ENCODE data around the gene ENTPD8.

ENTPD8 gene

DNA sequence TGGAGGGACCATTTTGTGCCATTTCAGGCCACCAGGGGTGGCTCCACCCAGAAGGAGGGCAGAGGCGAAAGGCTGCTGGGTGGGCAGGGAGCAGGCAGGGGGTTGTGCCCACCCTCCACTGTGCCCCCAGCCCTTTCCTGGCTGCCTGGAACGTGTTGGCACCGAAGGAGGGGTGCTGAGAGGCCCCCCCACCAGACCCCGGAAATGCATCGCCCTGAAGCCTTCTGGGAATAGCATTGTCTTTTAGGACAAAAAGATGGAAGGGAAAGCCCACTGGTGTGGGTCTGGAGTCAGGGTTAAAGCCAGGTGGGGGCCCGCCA, 12.9 kb downstream of the ENTPD8 start:
- H3K4me1 ChIP-seq (ENCODE audit: insufficient read depth, insufficient read length): peaks cover 13% of the 10 kb centered on the region

GRCh38 chr9:137427454-137428310, 13.5 kb downstream of the ENTPD8 start:
- no peak for DNase-seq (ENCODE audit: low read depth, low spot score)
- H3K27me3 ChIP-seq (ENCODE audit: insufficient read depth, insufficient read length): peaks cover 17% of the 10 kb centered on the region
- TF ChIP-seq SUZ12 (IDR thresholded peaks at IDR 0.05; ENCODE audit: extremely low read depth, insufficient read depth, insufficient read length) (no peak), ZNF274 (IDR thresholded peaks at IDR 0.05; ENCODE audit: low read depth, low read length) (no peak), YY1 (IDR thresholded peaks at IDR 0.05; ENCODE audit: insufficient read depth, insufficient read length) (no peak)
- H3K9ac ChIP-seq (ENCODE audit: insufficient read length, low read depth): peak overlapping the region; percentile 42
- H3K4me1 ChIP-seq (ENCODE audit: insufficient read depth, insufficient read length): peaks cover 13% of the 10 kb centered on the region
- H3K36me3 ChIP-seq (ENCODE audit: insufficient read depth, insufficient read length, low read length): no peaks in the 10 kb centered on the region
- H3K9me3 ChIP-seq (ENCODE audit: insufficient read depth, low read length): no peaks in the 10 kb centered on the region
- no peak overlapping the region for H3K4me3 ChIP-seq (ENCODE audit: insufficient read length, low read depth)

More for the DNA sequence above, 12.9 kb downstream of the ENTPD8 start:
- no peaks in the 10 kb centered on the region for H3K9me3 ChIP-seq (ENCODE audit: insufficient read depth, low read length)
- H3K27me3 ChIP-seq (ENCODE audit: insufficient read depth, insufficient read length): peaks cover 17% of the 10 kb centered on the region
- H3K36me3 ChIP-seq (ENCODE audit: insufficient read depth, insufficient read length, low read length): no peaks in the 10 kb centered on the region
- no peak for DNase-seq (ENCODE audit: low read depth, low spot score)
- no peak overlapping the region for H3K9ac ChIP-seq (ENCODE audit: insufficient read length, low read depth)
- TF ChIP-seq YY1 (IDR thresholded peaks at IDR 0.05; ENCODE audit: insufficient read depth, insufficient read length): no peak
- TF ChIP-seq ZNF274 (IDR thresholded peaks at IDR 0.05; ENCODE audit: low read depth, low read length): no peak
- TF ChIP-seq SUZ12 (IDR thresholded peaks at IDR 0.05; ENCODE audit: extremely low read depth, insufficient read depth, insufficient read length): no peak
- no peak overlapping the region for H3K4me3 ChIP-seq (ENCODE audit: insufficient read length, low read depth)

DNA sequence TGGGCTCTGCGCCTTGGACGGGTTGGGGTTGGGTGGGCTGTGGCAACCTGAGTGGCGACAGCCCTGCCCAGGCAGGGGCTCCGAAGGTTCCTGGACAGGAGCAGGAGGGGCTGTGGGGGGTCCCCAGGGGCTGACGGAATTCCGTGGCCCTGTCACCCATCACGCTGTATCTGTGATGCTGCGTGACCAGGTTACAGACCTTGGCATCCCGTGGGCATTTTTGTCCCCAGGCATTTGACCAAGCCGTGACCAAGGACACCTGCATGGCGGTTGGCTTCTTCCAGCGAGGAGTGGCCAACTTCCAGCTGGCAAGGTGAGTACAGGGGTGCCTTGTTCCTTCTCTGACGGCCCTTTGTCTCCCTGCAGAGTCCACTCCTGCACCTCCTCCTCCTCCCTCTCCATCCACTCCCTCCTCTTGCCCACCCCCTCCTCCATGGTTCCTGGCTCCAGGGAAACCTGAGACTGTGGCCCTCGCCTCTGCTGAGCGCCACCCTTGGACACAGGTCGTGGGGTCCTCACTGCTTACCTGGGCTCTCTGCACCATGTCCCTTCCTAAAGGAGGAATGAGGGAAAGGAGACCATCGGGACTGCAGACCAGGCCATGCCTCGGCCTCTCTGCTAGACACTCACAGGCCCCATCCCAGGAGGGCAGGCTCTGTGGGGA, 15.0 kb downstream of the ENTPD8 start:
- Histone ChIP-seq H3K9ac (ENCODE audit: insufficient read length, low read depth) (no peak overlapping the region), H3K4me1 (ENCODE audit: insufficient read depth, insufficient read length) (peaks cover 13% of the 10 kb centered on the region), H3K36me3 (ENCODE audit: insufficient read depth, insufficient read length, low read length) (no peaks in the 10 kb centered on the region), H3K4me3 (ENCODE audit: insufficient read length, low read depth) (no peak overlapping the region), H3K9me3 (ENCODE audit: insufficient read depth, low read length) (no peaks in the 10 kb centered on the region), H3K27me3 (ENCODE audit: insufficient read depth, insufficient read length) (peaks cover 20% of the 10 kb centered on the region)
- TF ChIP-seq YY1 (IDR thresholded peaks at IDR 0.05; ENCODE audit: insufficient read depth, insufficient read length): no peak
- TF ChIP-seq ZNF274 (IDR thresholded peaks at IDR 0.05; ENCODE audit: low read depth, low read length): no peak
- TF ChIP-seq SUZ12 (IDR thresholded peaks at IDR 0.05; ENCODE audit: extremely low read depth, insufficient read depth, insufficient read length): no peak
- DNase-seq (ENCODE audit: low read depth, low spot score): no peak

GRCh38 chr9:137423514-137424291, 17.5 kb downstream of the ENTPD8 start:
- H3K36me3 ChIP-seq (ENCODE audit: insufficient read depth, insufficient read length, low read length): peaks cover 5% of the 10 kb centered on the region
- DNase-seq (ENCODE audit: low read depth, low spot score): no peak
- peaks cover 9% of the 10 kb centered on the region for H3K4me1 ChIP-seq (ENCODE audit: insufficient read depth, insufficient read length)
- no peaks in the 10 kb centered on the region for H3K9me3 ChIP-seq (ENCODE audit: insufficient read depth, low read length)
- H3K4me3 ChIP-seq (ENCODE audit: insufficient read length, low read depth): peak overlapping the region; percentile 53
- TF ChIP-seq SUZ12 (IDR thresholded peaks at IDR 0.05; ENCODE audit: extremely low read depth, insufficient read depth, insufficient read length): no peak
- no peak for TF ChIP-seq ZNF274 (IDR thresholded peaks at IDR 0.05; ENCODE audit: low read depth, low read length)
- no peak for TF ChIP-seq YY1 (IDR thresholded peaks at IDR 0.05; ENCODE audit: insufficient read depth, insufficient read length)
- H3K27me3 ChIP-seq (ENCODE audit: insufficient read depth, insufficient read length): peaks cover 20% of the 10 kb centered on the region
- peak overlapping the region; percentile 64 for H3K9ac ChIP-seq (ENCODE audit: insufficient read length, low read depth)

- DNase-seq (ENCODE audit: low read depth, low spot score): peak; percentile 87
- Histone ChIP-seq H3K9ac (ENCODE audit: insufficient read length, low read depth) (peak within 1 kb of the TSS; percentile 86), H3K27me3 (ENCODE audit: insufficient read depth, insufficient read length) (peaks cover 20% of the 10 kb centered on the region), H3K36me3 (ENCODE audit: insufficient read depth, insufficient read length, low read length) (peaks cover 5% of the 10 kb centered on the region), H3K4me3 (ENCODE audit: insufficient read length, low read depth) (peak within 1 kb of the TSS; percentile 78), H3K9me3 (ENCODE audit: insufficient read depth, low read length) (no peaks in the 10 kb centered on the region), H3K4me1 (ENCODE audit: insufficient read depth, insufficient read length) (peaks cover 9% of the 10 kb centered on the region)
- TF ChIP-seq YY1 (IDR thresholded peaks at IDR 0.05; ENCODE audit: insufficient read depth, insufficient read length) (no peak), SUZ12 (IDR thresholded peaks at IDR 0.05; ENCODE audit: extremely low read depth, insufficient read depth, insufficient read length) (no peak), ZNF274 (IDR thresholded peaks at IDR 0.05; ENCODE audit: low read depth, low read length) (no peak)
Measured at GRCh38 chr9:137422604-137423513, 18.3 kb downstream of the ENTPD8 start, which contains the start of the genes EXD3 and NOXA1. TSS of gene EXD3 (minus strand) at chr9:137423162. CDS start at chr9:137395357, 27,805 bp downstream. TSS of gene NOXA1 (plus strand) at chr9:137423393. CDS start at chr9:137423530, 137 bp downstream.
